Lower leg skin (tissue), 4 donors: ENCODE data around the gene CTIF. TPM values are rescaled to one million over a fixed set of nuclear protein-coding genes. Genes with fewer than 3 reads are reported as not detected.

Experiments
- DNase-seq, 2 donors: peaks; one replicate each; pipeline ENCODE4 v3.0.0-alpha.2; 2019; ENCODE audit warnings: low spot score in 2 of 2
- H3K4me3 ChIP-seq: fragments of 200-600 bp; sonication (generic); 2 replicates; pipeline ENCODE4 v1.5.1; 2017; ENCODE audit warnings: mild to moderate bottlenecking, low read depth; ENCODE audit not compliant: poor library complexity, severe bottlenecking
- POLR2A ChIP-seq, 2 donors: fragments of 450-650 bp; IDR thresholded peaks; one replicate each; pipeline ENCODE4 v1.6.1; 2016 to 2017; ENCODE audit warnings: antibody characterized with exemption in 2 of 2, mild to moderate bottlenecking in 1 of 2, moderate library complexity in 1 of 2
- WGBS, 2 donors: methylation state at CpG; one replicate each; pipeline ENCODE4 v1.1.5; 2018; 5-methylcytosine and 5-hydroxymethylcytosine counted together
- intact Hi-C: fragments of 100-400 bp; cut with DNase I; formaldehyde crosslinking; loops from one replicate; pipeline ENCODE4 v1.15.0; 2023; ENCODE audit warnings: low total_unique reads
- total RNA-seq, 4 donors: library from RNA; depleted of rRNA; stranded (reverse); fragments of >200 nt; gene quantifications; one replicate each; pipeline ENCODE4 v1.1.0, GENCODE V29; 2016
- TF ChIP-seq, protein P1 (sequence below), 3 donors: fragments of 450-650 bp; IDR thresholded peaks; one replicate each; pipeline ENCODE4 v1.5.1; 2016; ENCODE audit warnings: antibody characterized with exemption in 3 of 3, mild to moderate bottlenecking in 3 of 3, moderate library complexity in 2 of 3

Gene CTIF
- total RNA-seq, 4 donors from 2014 or later: 22.6 to 44.0 (median 30.2) TPM

DNA sequence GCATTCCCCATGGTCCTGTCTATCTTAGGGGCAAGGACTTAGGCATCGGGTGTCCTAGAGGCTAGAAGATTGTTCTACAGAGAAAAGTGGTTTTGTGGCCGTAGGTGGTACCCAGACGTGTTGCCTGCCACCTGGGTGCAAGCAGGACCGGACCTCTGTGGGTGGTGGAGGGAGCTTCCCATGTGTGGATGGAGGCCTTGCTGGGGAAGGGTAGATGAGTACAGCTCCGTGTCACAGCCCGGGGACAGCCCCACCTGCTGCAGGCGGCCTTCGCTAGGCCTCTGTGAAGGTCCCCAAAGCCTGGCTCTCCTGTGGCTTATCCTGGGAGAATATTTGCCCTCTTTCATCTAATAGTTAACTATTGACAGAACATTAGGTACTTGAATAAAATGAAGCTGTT lies 25.3 kb downstream of the CTIF start:
- H3K4me3 ChIP-seq: no peak overlapping the region
- 94% methylated on average over 8 of the region's 8 CpGs for WGBS, 2 donors
- DNase-seq: no peak
- intact Hi-C loops: no loop called here
- TF ChIP-seq POLR2A (IDR thresholded peaks at IDR 0.05): no peak
- TF ChIP-seq, protein P1, sequence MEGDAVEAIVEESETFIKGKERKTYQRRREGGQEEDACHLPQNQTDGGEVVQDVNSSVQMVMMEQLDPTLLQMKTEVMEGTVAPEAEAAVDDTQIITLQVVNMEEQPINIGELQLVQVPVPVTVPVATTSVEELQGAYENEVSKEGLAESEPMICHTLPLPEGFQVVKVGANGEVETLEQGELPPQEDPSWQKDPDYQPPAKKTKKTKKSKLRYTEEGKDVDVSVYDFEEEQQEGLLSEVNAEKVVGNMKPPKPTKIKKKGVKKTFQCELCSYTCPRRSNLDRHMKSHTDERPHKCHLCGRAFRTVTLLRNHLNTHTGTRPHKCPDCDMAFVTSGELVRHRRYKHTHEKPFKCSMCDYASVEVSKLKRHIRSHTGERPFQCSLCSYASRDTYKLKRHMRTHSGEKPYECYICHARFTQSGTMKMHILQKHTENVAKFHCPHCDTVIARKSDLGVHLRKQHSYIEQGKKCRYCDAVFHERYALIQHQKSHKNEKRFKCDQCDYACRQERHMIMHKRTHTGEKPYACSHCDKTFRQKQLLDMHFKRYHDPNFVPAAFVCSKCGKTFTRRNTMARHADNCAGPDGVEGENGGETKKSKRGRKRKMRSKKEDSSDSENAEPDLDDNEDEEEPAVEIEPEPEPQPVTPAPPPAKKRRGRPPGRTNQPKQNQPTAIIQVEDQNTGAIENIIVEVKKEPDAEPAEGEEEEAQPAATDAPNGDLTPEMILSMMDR (IDR thresholded peaks at IDR 0.05): no peak

DNA sequence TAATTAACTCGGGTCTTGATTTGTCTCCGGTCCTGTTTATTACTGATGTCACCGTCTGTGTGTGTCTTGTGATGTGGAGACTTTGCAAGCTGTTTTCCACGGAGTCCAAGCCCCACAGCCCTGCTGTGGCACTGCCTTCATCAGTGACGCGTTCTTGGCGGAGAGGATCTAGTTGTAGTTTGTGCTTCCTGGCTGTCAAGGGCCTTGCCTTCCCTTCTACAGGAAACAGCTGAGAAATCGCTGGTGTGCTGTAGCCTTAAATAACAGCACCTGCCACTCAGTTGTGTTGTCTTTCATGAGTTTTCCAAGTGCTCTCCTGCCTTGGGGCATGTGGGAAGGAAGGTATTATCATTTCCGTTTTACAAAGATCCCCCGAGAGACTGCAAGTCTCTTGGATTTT lies 26.3 kb downstream of the CTIF start:
- no peak for DNase-seq
- intact Hi-C loops: no loop called here
- WGBS, 2 donors: 65 to 69% methylated on average over 10 of the region's 10 CpGs
- TF ChIP-seq, protein P1 (IDR thresholded peaks at IDR 0.05): no peak
- no peak for TF ChIP-seq POLR2A (IDR thresholded peaks at IDR 0.05)
- H3K4me3 ChIP-seq: no peak overlapping the region

DNA sequence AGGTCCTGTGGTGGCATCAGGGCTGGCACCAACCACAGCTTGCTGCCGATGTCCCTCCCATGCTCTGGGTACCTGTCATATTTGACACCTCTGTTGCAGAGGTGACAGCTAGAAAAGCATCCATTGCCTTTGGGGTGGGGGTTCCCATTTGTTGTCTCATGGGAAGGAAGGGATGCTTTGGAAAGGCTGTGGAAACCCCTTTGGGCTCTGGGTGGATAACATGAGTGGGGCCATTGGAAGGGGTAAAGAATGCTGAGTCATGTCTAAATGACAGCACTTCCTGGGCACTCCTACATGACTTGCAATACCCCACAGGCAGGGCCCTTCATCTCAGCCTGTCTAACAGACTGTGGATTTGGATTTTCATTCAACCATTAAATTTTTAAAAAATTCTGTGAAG lies 27.8 kb downstream of the CTIF start:
- H3K4me3 ChIP-seq: no peak overlapping the region
- intact Hi-C loops: no loop called here
- no peak for TF ChIP-seq POLR2A (IDR thresholded peaks at IDR 0.05)
- TF ChIP-seq, protein P1 (IDR thresholded peaks at IDR 0.05): no peak
- no peak for DNase-seq
- WGBS, 2 donors: 100% methylated on average over 1 of the region's 1 CpG

DNA sequence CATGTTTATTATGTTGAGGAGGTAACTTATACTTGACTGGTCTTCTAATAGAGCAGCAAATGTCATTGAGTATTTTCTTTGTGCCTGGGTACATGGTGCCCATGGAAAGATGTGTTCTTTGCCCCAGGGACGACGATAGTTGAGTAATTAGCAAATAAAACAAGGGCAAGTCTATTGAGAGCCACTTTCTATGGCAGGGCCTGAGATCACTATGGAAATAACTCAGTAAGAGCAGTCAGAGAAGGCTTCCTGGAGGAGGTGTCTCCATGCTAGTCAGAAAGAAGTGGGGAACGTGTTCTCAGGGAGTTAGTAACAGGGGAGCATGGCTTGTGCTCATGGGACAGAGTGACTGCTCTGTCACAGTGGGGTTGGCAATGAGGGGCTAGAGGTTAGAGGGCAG lies 28.6 kb downstream of the CTIF start:
- no peak for DNase-seq
- WGBS, 2 donors: 92 to 96% methylated on average over 3 of the region's 3 CpGs
- intact Hi-C loops: no loop called here
- TF ChIP-seq, protein P1 (IDR thresholded peaks at IDR 0.05): no peak
- TF ChIP-seq POLR2A (IDR thresholded peaks at IDR 0.05): no peak
- no peak overlapping the region for H3K4me3 ChIP-seq

DNA sequence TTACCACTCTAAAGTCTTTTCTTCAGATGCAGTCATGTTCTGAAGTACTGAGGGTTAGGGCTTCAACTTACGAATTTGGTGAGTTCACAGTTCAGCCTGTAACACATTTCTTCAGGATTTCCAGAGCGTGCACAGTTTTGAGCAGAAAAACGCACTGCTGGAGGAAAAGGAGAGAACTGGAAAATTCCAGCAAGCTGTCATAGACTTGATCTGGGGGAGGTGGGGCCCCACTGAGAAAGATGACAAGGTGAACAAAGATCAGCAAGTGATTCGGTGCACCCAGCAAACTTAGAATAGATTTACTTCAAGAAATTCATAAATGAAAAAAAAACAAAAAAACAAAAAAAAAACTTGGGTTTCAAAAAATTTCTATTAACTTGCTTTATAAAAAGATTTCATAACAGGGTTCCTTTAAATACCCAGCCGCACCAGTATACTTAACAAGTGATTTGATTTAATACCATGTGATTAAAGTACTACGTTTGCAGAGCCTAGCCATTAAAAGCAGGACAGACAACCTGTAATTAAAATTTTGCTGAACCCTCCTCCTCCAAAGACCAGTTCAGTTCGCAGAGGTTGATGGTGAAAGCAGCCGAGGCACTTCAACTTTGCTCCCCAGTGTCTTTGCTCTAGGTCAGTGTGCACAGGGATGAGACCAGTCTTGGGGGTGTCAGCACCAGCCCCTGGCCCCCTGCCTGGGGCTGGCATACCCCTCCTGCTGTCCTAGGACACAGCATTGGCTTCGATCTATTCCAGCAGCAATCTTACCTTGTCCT lies 30.5 kb downstream of the CTIF start:
- H3K4me3 ChIP-seq: no peak overlapping the region
- TF ChIP-seq, protein P1 (IDR thresholded peaks at IDR 0.05): no peak
- no peak for TF ChIP-seq POLR2A (IDR thresholded peaks at IDR 0.05)
- intact Hi-C loops: no loop called here
- 89 to 94% methylated on average over 9 of the region's 9 CpGs for whole genome bisulfite sequencing, 2 donors
- DNase-seq: no peak

DNA sequence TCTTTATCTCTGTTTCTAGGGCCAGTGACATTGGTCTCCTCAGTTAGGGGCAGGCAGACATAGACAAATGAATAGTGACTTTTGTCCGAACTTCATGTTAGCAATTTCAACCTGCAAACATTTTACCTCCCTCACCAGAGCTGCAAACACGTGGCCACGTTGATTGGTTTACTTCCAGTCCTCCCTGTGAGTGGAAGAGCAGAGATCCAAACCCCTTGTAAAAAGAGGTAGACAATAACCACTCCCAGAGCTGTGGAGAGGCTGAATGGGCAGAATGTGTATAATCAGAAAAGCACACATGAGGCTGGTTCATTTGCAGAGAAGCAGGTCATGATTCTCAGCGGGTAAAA lies 31.1 kb downstream of the CTIF start:
- TF ChIP-seq, protein P1 (IDR thresholded peaks at IDR 0.05): no peak
- no peak for TF ChIP-seq POLR2A (IDR thresholded peaks at IDR 0.05)
- no peak overlapping the region for H3K4me3 ChIP-seq
- DNase-seq: no peak
- intact Hi-C loops: no loop called here
- 83% methylated on average over 4 of the region's 4 CpGs for WGBS, 2 donors
